B cell (primary cell): Measurements from ENCODE around the gene IRX6.

Source experiments
- EZH2 ChIP-seq: IDR thresholded peaks from 2 replicates; pipeline ENCODE4 v1.6.1; 2012; ENCODE audit warnings: borderline replicate concordance, low read depth, mild to moderate bottlenecking, moderate library complexity, low read length; ENCODE audit not compliant: insufficient read depth, poor library complexity, severe bottlenecking
- TF ChIP-seq, protein P1 (sequence below): fragments of 200-600 bp; IDR thresholded peaks from one replicate; pipeline ENCODE4 v1.8.0; 2022; ENCODE audit warnings: antibody characterized with exemption, mild to moderate bottlenecking

DNA sequence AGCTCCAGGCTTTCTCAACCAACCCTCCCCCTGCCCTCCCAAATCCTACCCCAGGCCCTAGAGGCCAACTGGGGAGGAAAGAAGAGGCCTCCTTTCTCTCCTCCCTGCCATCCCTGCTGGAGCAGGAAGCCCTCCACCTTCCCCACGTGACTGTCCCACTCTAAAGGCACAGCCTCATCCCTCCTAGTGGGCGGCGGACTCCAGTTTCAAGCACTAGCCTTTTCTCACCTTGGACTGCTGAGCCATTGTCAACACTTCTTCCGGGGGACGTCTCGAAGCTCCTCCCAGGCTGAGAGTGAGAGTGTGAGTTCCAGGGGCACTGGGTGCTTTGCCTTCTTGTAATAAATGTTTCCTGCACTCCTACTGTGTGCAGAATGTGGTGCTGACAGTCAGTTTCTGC is 21.4 kb upstream of the IRX6 start:
- TF ChIP-seq, protein P1, sequence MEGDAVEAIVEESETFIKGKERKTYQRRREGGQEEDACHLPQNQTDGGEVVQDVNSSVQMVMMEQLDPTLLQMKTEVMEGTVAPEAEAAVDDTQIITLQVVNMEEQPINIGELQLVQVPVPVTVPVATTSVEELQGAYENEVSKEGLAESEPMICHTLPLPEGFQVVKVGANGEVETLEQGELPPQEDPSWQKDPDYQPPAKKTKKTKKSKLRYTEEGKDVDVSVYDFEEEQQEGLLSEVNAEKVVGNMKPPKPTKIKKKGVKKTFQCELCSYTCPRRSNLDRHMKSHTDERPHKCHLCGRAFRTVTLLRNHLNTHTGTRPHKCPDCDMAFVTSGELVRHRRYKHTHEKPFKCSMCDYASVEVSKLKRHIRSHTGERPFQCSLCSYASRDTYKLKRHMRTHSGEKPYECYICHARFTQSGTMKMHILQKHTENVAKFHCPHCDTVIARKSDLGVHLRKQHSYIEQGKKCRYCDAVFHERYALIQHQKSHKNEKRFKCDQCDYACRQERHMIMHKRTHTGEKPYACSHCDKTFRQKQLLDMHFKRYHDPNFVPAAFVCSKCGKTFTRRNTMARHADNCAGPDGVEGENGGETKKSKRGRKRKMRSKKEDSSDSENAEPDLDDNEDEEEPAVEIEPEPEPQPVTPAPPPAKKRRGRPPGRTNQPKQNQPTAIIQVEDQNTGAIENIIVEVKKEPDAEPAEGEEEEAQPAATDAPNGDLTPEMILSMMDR = no peak
- TF ChIP-seq EZH2 = no peak
